Measurements from ENCODE around the gene SHLD1.
"Not testable (repeated sequence)": the region's sequence is repeated elsewhere in the genome, so short reads cannot be mapped to it uniquely, and the experiment has no call there.

SHLD1 gene

GRCh38 chr20:5784735-5785134 lies 34.5 kb downstream of the SHLD1 start:
- DNase-seq: no peak

GRCh38 chr20:5785146-5785545 lies 34.9 kb downstream of the SHLD1 start:
- DNase-seq: no peak

GRCh38 chr20:5786930-5787795 lies 37.0 kb downstream of the SHLD1 start:
- no peak for DNase-seq

- no peak for DNase-seq
Measured at GRCh38 chr20:5787796-5788165, 37.6 kb downstream of the SHLD1 start.

GRCh38 chr20:5788385-5788895 lies 38.2 kb downstream of the SHLD1 start:
- peak; percentile 77 for DNase-seq

GRCh38 chr20:5789827-5790226 lies 39.6 kb downstream of the SHLD1 start:
- no peak for DNase-seq

- no peak for DNase-seq
Measured at GRCh38 chr20:5793916-5794315, 43.7 kb downstream of the SHLD1 start.

- no peak for DNase-seq
Measured at GRCh38 chr20:5796331-5797040, 46.3 kb downstream of the SHLD1 start.

GRCh38 chr20:5797165-5797564 lies 47.0 kb downstream of the SHLD1 start:
- DNase-seq: no peak

- DNase-seq: no peak
Measured at GRCh38 chr20:5797843-5798462, 47.8 kb downstream of the SHLD1 start.

GRCh38 chr20:5803754-5804303 lies 53.6 kb downstream of the SHLD1 start:
- DNase-seq: not testable (repeated sequence)

- DNase-seq: no peak
Measured at GRCh38 chr20:5806457-5807263, 56.5 kb downstream of the SHLD1 start.

GRCh38 chr20:5807431-5807830 lies 57.2 kb downstream of the SHLD1 start:
- DNase-seq: no peak

GRCh38 chr20:5808901-5809300 lies 58.7 kb downstream of the SHLD1 start:
- no peak for DNase-seq

- DNase-seq: no peak
Measured at GRCh38 chr20:5809495-5809894, 59.3 kb downstream of the SHLD1 start.

- DNase-seq: no peak
Measured at GRCh38 chr20:5810800-5811422, 60.7 kb downstream of the SHLD1 start.

GRCh38 chr20:5811746-5812145 lies 61.5 kb downstream of the SHLD1 start:
- no peak for DNase-seq

GRCh38 chr20:5818346-5818681 lies 68.1 kb downstream of the SHLD1 start:
- no peak for DNase-seq

- DNase-seq: no peak
Measured at GRCh38 chr20:5820738-5821137, 70.5 kb downstream of the SHLD1 start.

GRCh38 chr20:5821627-5822215 lies 71.5 kb downstream of the SHLD1 start:
- no peak for DNase-seq

- no peak for DNase-seq
Measured at GRCh38 chr20:5822569-5822968, 72.4 kb downstream of the SHLD1 start.

Data from NCI-H526 treated with DMSO at 0.1 percent for 48 hours (cell line).